Motor neuron (in vitro differentiated cells): ENCODE data around the gene MIPOL1. TPM values are rescaled to one million over a fixed set of nuclear protein-coding genes. Genes with fewer than 3 reads are reported as not detected.
A peak's percentile ranks its signal among the peaks of the same experiment; 100 is the strongest.

Source experiments
- ATAC-seq, 8 experiments: fragments of 200-7000 bp; cut with Tn5 transposase; replicated peaks in 6 of 8; 2 replicates each; pipeline ENCODE4 v1.8.0; 2021; ENCODE audit warnings: mild to moderate bottlenecking in 8 of 8, moderate library complexity in 8 of 8
- H3K27ac ChIP-seq, 2 donors: fragments of 250-450 bp; sonication (Bioruptor Pico); 2 replicates each; pipeline ENCODE4 v1.9.0; 2021; ENCODE audit warnings: antibody characterized with exemption in 2 of 2, mild to moderate bottlenecking in 2 of 2, moderate library complexity in 1 of 2
- H3K4me1 ChIP-seq, 2 donors: fragments of 250-450 bp; sonication (Bioruptor Pico); replicated peaks in 1 of 2; 2 replicates each; pipeline ENCODE4 v1.6.1; 2021; ENCODE audit warnings: antibody characterized with exemption in 2 of 2, mild to moderate bottlenecking in 2 of 2, moderate library complexity in 1 of 2
- H3K4me3 ChIP-seq, 5 donors: fragments of 250-450 bp; sonication (Bioruptor Pico); 2 replicates each; pipeline ENCODE4 v1.9.0; 2021; ENCODE audit warnings: antibody characterized with exemption in 5 of 5, mild to moderate bottlenecking in 5 of 5, moderate library complexity in 4 of 5
- WGBS, 10 experiments: fragments of 450-650 bp; shearing (Covaris generic); methylation state at CpG; one replicate each; pipeline ENCODE4 v1.0.0; 2022; 5-methylcytosine and 5-hydroxymethylcytosine counted together
- in situ Hi-C, 9 experiments: fragments of 400-800 bp; cut with MboI; loops; one replicate each; pipeline ENCODE4 v1.15.0; 2021; ENCODE audit warnings: low sequenced_read_pairs in 9 of 9, low pct_unique_long_range_greater_than_20kb in 2 of 9; ENCODE audit not compliant: unreplicated experiment in 9 of 9
- total RNA-seq, 8 experiments: library from RNA; unstranded; fragments of 300-600 nt; gene quantifications; 2 replicates each; pipeline versions ENCODE4 v1.2.3 to v1.2.4, GENCODE V29; 2022

The MIPOL1 gene
- total RNA-seq, 8 experiments from 2014 or later: 7.0 to 28.0 (median 14.3) TPM

GRCh38 chr14:37401093-37401492 is 203.4 kb downstream of the MIPOL1 start:
- ATAC-seq: no peak
- in situ Hi-C loops: no loop called here
- Histone ChIP-seq H3K4me1 (peaks cover 0 to 4% of the 10 kb centered on the region in 2 donors), H3K27ac (no peak overlapping the region), H3K4me3 (no peak overlapping the region)
- 33 to 100% (median 81%) methylated on average over 1 of the region's 1 CpG for WGBS, 10 experiments

GRCh38 chr14:37403626-37404025 is 205.9 kb downstream of the MIPOL1 start:
- peak in 3 of 8 experiments; percentile 38 to 53 (median 48) for ATAC-seq
- H3K4me3 ChIP-seq: no peak overlapping the region
- in situ Hi-C loops: no loop called here
- no peak overlapping the region for H3K27ac ChIP-seq
- H3K4me1 ChIP-seq: peaks cover 0 to 4% of the 10 kb centered on the region in 2 donors
- 0 to 75% (median 53%) methylated on average over 1 of the region's 1 CpG; no CpG with 5 or more reads in 2 of the 10 experiments for WGBS, 10 experiments

DNA sequence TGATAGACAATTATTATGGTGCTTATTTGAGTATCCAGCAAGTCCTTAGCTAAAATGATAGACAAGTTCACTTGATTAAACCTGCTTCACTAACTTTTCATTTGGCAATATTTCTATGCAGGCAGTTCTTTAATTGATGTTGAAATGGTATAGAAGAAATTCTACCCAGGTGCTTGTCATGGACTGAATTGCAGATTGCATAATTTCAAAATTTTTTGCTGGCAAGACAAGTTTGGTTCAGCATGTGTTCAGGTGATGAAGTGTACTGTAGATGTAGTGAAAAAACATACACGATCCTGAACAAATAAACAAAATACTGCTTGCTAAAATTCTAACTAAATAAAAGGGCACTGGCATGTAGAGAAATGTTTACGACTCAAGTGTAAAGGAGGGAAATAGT is 208.4 kb downstream of the MIPOL1 start:
- in situ Hi-C loops: no loop called here
- ATAC-seq: no peak
- Histone ChIP-seq H3K4me3 (no peak overlapping the region), H3K4me1 (peaks cover 0 to 4% of the 10 kb centered on the region in 2 donors), H3K27ac (no peak overlapping the region)
- 85 to 100% (median 96%) methylated on average over 1 to 2 of the region's 2 CpGs for WGBS, 10 experiments

GRCh38 chr14:37411079-37411735 is 213.5 kb downstream of the MIPOL1 start:
- in situ Hi-C loops: no loop called here
- no peak overlapping the region for H3K27ac ChIP-seq
- no peak overlapping the region for H3K4me3 ChIP-seq
- WGBS, 10 experiments: 56 to 100% (median 95%) methylated on average over 1 to 3 of the region's 3 CpGs
- ATAC-seq: no peak
- no peaks in the 10 kb centered on the region for H3K4me1 ChIP-seq

DNA sequence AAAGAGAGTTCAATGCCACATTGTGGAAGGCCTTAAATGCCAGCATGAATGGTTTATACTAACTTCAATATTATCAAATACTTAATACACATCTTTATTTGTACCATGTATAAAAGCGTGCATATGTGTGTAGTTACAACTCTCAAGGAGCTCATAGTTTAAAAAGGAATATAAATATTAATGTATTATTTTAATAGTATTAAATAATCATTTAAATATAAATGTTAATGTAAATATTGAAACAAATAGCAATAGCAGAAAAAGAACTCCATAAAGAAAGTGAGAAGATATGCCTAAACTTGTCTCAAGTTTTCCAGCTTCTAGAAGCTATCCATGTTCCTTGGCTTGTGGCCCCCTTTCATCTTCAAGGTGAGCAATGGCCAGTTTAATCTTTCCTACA is 215.3 kb downstream of the MIPOL1 start:
- in situ Hi-C loops: no loop called here
- H3K27ac ChIP-seq: no peak overlapping the region
- no peak for ATAC-seq
- H3K4me3 ChIP-seq: no peak overlapping the region
- no peaks in the 10 kb centered on the region for H3K4me1 ChIP-seq
- WGBS, 10 experiments: 71 to 100% (median 100%) methylated on average over 1 of the region's 1 CpG; no CpG with 5 or more reads in 3 of the 10 experiments

DNA sequence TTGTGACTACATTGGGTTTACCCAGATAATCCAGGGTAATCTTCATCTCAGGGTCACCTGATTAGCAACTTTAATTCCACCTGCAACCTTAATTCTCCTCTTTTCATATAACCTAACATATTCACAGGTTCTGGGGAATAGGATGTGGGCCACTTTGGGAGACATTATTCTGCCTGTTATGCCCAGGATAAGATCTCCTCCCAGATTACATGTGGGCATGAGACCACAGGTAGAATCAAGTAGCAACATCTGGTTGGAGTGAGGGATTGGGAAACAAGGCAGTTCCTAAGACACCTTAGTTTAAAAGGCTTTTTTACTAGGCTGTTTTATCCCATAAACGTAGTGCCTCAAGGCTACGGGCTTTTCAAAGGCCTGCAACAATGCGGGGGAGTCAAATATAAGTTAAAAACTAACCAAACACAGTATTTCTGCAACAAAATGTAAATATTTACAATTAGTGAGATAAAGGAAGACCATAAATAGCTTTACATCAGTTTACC is 215.8 kb downstream of the MIPOL1 start:
- in situ Hi-C loops: no loop called here
- no peak overlapping the region for H3K27ac ChIP-seq
- WGBS, 10 experiments: 50 to 94% (median 83%) methylated on average over 2 to 3 of the region's 3 CpGs; no CpG with 5 or more reads in 2 of the 10 experiments
- ATAC-seq: no peak
- H3K4me3 ChIP-seq: no peak overlapping the region
- no peaks in the 10 kb centered on the region for H3K4me1 ChIP-seq

- H3K4me3 ChIP-seq: no peak overlapping the region
- in situ Hi-C loops: no loop called here
- WGBS, 10 experiments: 65 to 100% (median 93%) methylated on average over 1 to 2 of the region's 2 CpGs; no CpG with 5 or more reads in 3 of the 10 experiments
- no peak for ATAC-seq
- H3K27ac ChIP-seq: no peak overlapping the region
- no peaks in the 10 kb centered on the region for H3K4me1 ChIP-seq
These were observed 218.5 kb downstream of the MIPOL1 start for GRCh38 chr14:37416264-37416663.

DNA sequence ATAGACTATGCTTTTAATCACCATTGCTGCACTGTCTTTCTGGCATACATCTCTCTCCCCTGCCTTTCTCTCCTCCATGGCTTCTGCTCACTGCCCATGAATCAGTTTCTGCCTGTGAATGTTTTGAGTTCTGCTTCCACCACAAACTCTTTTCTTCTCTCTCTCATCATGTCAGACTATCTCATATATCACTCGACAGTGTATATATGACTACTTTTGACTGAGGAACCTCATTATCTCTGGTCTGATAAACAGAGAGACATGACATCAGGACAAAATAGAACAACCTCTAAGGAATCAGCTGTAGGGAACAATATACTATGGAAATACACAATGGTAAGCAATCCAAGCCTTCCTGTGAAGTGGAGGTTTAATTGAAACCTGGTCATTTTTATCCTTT is 219.4 kb downstream of the MIPOL1 start:
- 50 to 100% (median 87%) methylated on average over 1 of the region's 1 CpG; no CpG with 5 or more reads in 4 of the 10 experiments for WGBS, 10 experiments

DNA sequence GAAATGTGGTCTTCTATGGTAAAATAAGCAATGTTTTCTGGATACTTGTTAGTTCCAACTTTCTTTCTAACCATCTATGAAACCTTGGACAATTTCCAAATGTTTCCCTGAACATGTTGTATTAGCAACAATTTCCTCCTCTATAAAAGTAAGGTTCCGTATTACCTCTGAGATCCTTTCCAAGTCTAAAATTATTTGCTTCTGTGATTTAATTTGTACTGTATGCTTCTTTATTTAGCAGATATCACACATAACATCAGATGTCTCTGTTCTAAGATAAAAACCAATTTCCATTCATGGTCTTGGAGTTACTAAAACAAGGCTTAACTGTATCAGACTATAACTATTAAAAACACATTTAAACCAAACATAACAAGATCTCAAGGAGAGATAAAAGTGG is 220.1 kb downstream of the MIPOL1 start:
- in situ Hi-C loops: no loop called here
- WGBS, 10 experiments: 80 to 100% (median 100%) methylated on average over 1 of the region's 1 CpG

More for the DNA sequence above, 219.4 kb downstream of the MIPOL1 start:
- in situ Hi-C loops: no loop called here
- no peaks in the 10 kb centered on the region for H3K4me1 ChIP-seq
- no peak overlapping the region for H3K4me3 ChIP-seq
- no peak overlapping the region for H3K27ac ChIP-seq
- no peak for ATAC-seq

GRCh38 chr14:37420622-37421021 is 222.9 kb downstream of the MIPOL1 start:
- ATAC-seq: no peak
- Histone ChIP-seq H3K27ac (no peak overlapping the region), H3K4me3 (no peak overlapping the region), H3K4me1 (no peaks in the 10 kb centered on the region)
- WGBS, 10 experiments: 60 to 100% (median 92%) methylated on average over 1 to 2 of the region's 2 CpGs; no CpG with 5 or more reads in 1 of the 10 experiments
- in situ Hi-C loops: no loop called here

More for the DNA sequence above, 220.1 kb downstream of the MIPOL1 start:
- ATAC-seq: no peak
- Histone ChIP-seq H3K4me1 (no peaks in the 10 kb centered on the region), H3K4me3 (no peak overlapping the region), H3K27ac (no peak overlapping the region)

GRCh38 chr14:37422319-37422718 is 224.6 kb downstream of the MIPOL1 start:
- Histone ChIP-seq H3K4me1 (no peaks in the 10 kb centered on the region), H3K27ac (no peak overlapping the region), H3K4me3 (no peak overlapping the region)
- no peak for ATAC-seq
- in situ Hi-C loops: no loop called here

- WGBS, 10 experiments: 35 to 100% (median 96%) methylated on average over 1 to 2 of the region's 2 CpGs; no CpG with 5 or more reads in 1 of the 10 experiments
- in situ Hi-C loops: no loop called here
- Histone ChIP-seq H3K4me1 (no peaks in the 10 kb centered on the region), H3K4me3 (no peak overlapping the region), H3K27ac (no peak overlapping the region)
- ATAC-seq: no peak
These were observed 225.0 kb downstream of the MIPOL1 start for GRCh38 chr14:37422748-37423147.

DNA sequence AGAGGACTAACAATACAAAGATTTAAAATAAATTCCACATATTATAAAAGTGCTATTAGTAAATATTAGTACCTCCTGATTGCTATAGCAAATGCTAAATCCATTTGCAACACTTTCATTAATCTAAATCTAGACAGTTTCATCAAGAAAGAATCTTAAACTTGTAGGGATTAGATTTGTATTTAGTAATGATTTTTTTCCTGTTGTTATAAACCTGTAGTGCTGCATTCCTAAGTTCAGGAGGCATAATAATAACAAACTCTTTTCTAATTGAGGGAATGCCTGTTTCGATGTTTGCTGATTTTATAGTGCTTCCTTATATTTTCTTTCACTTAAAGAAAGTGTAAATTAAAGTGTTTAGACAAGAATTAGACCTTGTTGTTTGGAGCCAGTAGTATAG is 231.2 kb downstream of the MIPOL1 start:
- 33 to 100% (median 100%) methylated on average over 1 of the region's 1 CpG; no CpG with 5 or more reads in 1 of the 10 experiments for WGBS, 10 experiments
- no peak overlapping the region for H3K4me3 ChIP-seq
- in situ Hi-C loops: no loop called here
- no peak overlapping the region for H3K27ac ChIP-seq
- H3K4me1 ChIP-seq: no peaks in the 10 kb centered on the region
- no peak for ATAC-seq

- no peak for ATAC-seq
- Histone ChIP-seq H3K4me1 (no peaks in the 10 kb centered on the region), H3K27ac (no peak overlapping the region), H3K4me3 (no peak overlapping the region)
- in situ Hi-C loops: no loop called here
- 30 to 100% (median 71%) methylated on average over 1 of the region's 1 CpG; no CpG with 5 or more reads in 1 of the 10 experiments for WGBS, 10 experiments
These were observed 231.9 kb downstream of the MIPOL1 start for GRCh38 chr14:37429618-37430017.
